K562 (cell line): ENCODE measurements around the gene SNX15. TPM values are rescaled to one million over a fixed set of nuclear protein-coding genes. Genes with fewer than 3 reads are reported as not detected.

Source experiments
- CREM ChIP-seq: IDR thresholded peaks from 2 replicates; pipeline ENCODE4 v1.6.1; 2014; ENCODE audit warnings: antibody characterized with exemption, low read depth
- E2F6 ChIP-seq, 2 experiments: IDR thresholded peaks; 2 replicates each; pipeline ENCODE4 v1.6.1; 2011; ENCODE audit warnings: borderline replicate concordance in 1 of 2, control low read depth in 1 of 2, low read depth in 1 of 2, low read length in 1 of 2, mild to moderate bottlenecking in 1 of 2, mixed read lengths in 1 of 2, moderate library complexity in 1 of 2; ENCODE audit not compliant: insufficient read depth in 1 of 2, insufficient read length in 1 of 2, poor library complexity in 1 of 2, severe bottlenecking in 1 of 2; ENCODE audit errors: extremely low read depth in 1 of 2
- GATA2 ChIP-seq: sonication (generic); formaldehyde crosslinking; IDR thresholded peaks from 2 replicates; pipeline ENCODE4 v1.4.0; 2020; ENCODE audit warnings: mild to moderate bottlenecking, missing genetic modification reagents
- IRF1 ChIP-seq: sonication (generic); formaldehyde crosslinking; IDR thresholded peaks from 2 replicates; pipeline ENCODE4 v1.8.0; 2022; ENCODE audit warnings: missing genetic modification reagents, mild to moderate bottlenecking, borderline replicate concordance
- RERE ChIP-seq: sonication (generic); formaldehyde crosslinking; IDR thresholded peaks from 2 replicates; pipeline ENCODE4 v1.8.0; 2023; ENCODE audit warnings: missing genetic modification reagents, mild to moderate bottlenecking, borderline replicate concordance
- ZBTB33 ChIP-seq: sonication (generic); formaldehyde crosslinking; IDR thresholded peaks from 2 replicates; pipeline ENCODE4 v1.8.1; 2023; ENCODE audit warnings: mild to moderate bottlenecking, missing genetic modification reagents
- ZNF263 ChIP-seq: sonication (generic); formaldehyde crosslinking; IDR thresholded peaks from 2 replicates; pipeline ENCODE4 v1.8.0; 2022; ENCODE audit warnings: mild to moderate bottlenecking, missing genetic modification reagents, borderline replicate concordance
- polyA plus RNA-seq, 8 experiments: library from polyadenylated mRNA; depleted of rRNA in 4 of 8; stranded (reverse) in 5 of 8; unstranded in 3 of 8; fragments of >200 nt; fragmentation: Nextera tagmentation in 2 of 8; fragmentation: Illumina TruSeq in 1 of 8; extraction: Ambion mirVana in 2 of 8; extraction: Trizol in 1 of 8; gene quantifications; 2 replicates each; pipeline versions ENCODE4 v1.2.1 to v1.2.3, GENCODE V29; 2011 to 2014; ENCODE audit warnings: inconsistent platforms in 1 of 8, missing spikeins in 1 of 8
- total RNA-seq, 7 experiments: library from RNA; depleted of rRNA in 6 of 7; stranded (reverse); fragments of >200 nt in 6 of 7; fragmentation: Illumina TruSeq in 2 of 7; extraction: Trizol in 2 of 7; gene quantifications; 2 replicates each; pipeline versions ENCODE4 v1.2.1 to v1.2.3, GENCODE V29; 2011 to 2021; ENCODE audit warnings: low replicate concordance in 1 of 7

SNX15 gene
- total and polyA plus RNA-seq, 9 of the 15 experiments (the other 6 are each of a cell fraction or from before 2014, with no cell fraction given), result 1.8 to 27.8 (median 15.2) TPM

GRCh38 chr11:65059959-65060824 lies 33.0 kb downstream of the SNX15 start (continued):
- TF ChIP-seq ZBTB33 (CRISPR knock-in tag) (no peak), IRF1 (no peak), CREM (0 out of 2 replicates have a peak, but pooled peaks have one; percentile 12), GATA2 (0 out of 2 replicates have a peak, but pooled peaks have one; percentile 34), E2F6 (IDR thresholded peaks at IDR 0.05; ENCODE audit: borderline replicate concordance in 1 of 2, extremely low read depth in 1 of 2, insufficient read depth in 1 of 2, insufficient read length in 1 of 2, low read depth in 1 of 2, low read length in 1 of 2, poor library complexity in 1 of 2, severe bottlenecking in 1 of 2) (peak; percentile 43 to 54), RERE (CRISPR knock-in tag) (no peak), ZNF263 (CRISPR knock-in tag) (0 out of 2 replicates have a peak, but pooled peaks have one; percentile 37)
